ENCODE data around the gene CCDC93. TPM values are rescaled to one million over a fixed set of nuclear protein-coding genes. Genes with fewer than 3 reads are reported as not detected.

Gene CCDC93
- total RNA-seq, 4 donors from 2014 or later, result 41.6 to 450 (median 80.7) TPM

DNA sequence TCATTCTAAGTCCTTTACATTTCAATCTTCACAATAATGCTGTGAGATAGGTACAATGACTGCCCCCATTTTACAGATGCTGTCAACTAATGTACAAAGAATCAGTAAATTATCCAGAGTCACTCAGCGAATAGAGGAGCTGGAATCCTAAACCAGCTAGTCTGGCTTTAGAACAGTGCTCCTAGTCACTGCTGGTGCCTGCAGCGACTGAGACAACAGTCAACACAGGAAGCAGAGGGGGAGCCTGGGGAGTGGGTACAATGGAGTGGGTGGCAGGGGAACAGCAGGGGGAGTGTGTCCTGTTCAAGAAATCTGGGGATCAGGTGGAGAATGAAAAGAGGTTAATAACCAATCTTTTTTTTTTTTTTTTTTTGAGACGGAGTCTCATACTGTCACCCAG, 37.3 kb downstream of the CCDC93 start:
- H3K9me3 ChIP-seq, result no peaks in the 10 kb centered on the region
- DNase-seq, result no peak
- no peaks in the 10 kb centered on the region for H3K27me3 ChIP-seq
- TF ChIP-seq, protein P1, sequence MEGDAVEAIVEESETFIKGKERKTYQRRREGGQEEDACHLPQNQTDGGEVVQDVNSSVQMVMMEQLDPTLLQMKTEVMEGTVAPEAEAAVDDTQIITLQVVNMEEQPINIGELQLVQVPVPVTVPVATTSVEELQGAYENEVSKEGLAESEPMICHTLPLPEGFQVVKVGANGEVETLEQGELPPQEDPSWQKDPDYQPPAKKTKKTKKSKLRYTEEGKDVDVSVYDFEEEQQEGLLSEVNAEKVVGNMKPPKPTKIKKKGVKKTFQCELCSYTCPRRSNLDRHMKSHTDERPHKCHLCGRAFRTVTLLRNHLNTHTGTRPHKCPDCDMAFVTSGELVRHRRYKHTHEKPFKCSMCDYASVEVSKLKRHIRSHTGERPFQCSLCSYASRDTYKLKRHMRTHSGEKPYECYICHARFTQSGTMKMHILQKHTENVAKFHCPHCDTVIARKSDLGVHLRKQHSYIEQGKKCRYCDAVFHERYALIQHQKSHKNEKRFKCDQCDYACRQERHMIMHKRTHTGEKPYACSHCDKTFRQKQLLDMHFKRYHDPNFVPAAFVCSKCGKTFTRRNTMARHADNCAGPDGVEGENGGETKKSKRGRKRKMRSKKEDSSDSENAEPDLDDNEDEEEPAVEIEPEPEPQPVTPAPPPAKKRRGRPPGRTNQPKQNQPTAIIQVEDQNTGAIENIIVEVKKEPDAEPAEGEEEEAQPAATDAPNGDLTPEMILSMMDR (IDR thresholded peaks at IDR 0.05), result no peak
- no peak for TF ChIP-seq EP300 (IDR thresholded peaks at IDR 0.05; ENCODE audit: low read depth)
- TF ChIP-seq POLR2AphosphoS5 (IDR thresholded peaks at IDR 0.05), result no peak
- no peak for TF ChIP-seq POLR2A (IDR thresholded peaks at IDR 0.05)
- WGBS, 2 donors (ENCODE audit: low coverage in 1 of 2), result 92 to 95% methylated on average over 2 to 3 of the region's 3 CpGs
- no peak overlapping the region for H3K27ac ChIP-seq
- intact Hi-C loops (cut with DNase I; ENCODE audit: low total_unique reads) (no loop called here), in situ Hi-C loops (cut with MboI; ENCODE audit: low pct_ligation_motif_present in 1 of 4, low pct_unique_long_range_greater_than_20kb in 1 of 4, low sequenced_read_pairs in 3 of 4) (no loop called here)
- H3K4me3 ChIP-seq, result no peak overlapping the region
- H3K4me1 ChIP-seq, result peaks cover 0 to 7% (median 3%) of the 10 kb centered on the region in 4 donors
- H3K36me3 ChIP-seq, result peaks cover 0 to 32% (median 15%) of the 10 kb centered on the region in 4 donors

DNA sequence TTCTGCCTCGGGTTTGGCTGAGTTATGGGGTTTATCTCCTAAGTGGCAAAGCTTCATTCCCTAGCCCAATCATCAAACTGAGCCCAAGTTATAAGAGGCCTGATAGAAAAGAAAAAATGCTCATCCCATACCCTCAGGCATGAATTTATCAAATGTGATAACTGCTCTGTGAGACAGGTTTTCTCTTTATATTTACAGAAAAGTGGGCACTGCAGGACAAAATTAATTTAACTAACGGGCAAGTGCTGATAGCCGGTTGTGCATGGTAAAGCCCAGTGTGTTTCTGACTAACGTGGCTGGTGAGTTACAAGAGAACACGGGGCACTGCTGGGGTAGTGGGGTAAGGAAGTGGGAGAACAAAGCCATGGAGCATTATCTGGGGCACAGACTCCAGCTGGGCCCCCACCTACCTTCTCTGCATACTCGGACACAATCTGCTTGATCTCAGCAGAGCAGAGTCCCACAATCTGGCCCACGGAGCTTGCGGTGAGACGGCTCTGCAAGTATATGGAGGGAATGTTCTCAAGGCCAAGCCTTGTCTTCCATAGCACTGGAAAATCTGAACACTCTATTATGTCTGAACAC, 40.3 kb downstream of the CCDC93 start:
- Histone ChIP-seq H3K36me3 (peaks cover 0 to 41% (median 18%) of the 10 kb centered on the region in 4 donors), H3K9me3 (no peaks in the 10 kb centered on the region), H3K4me3 (no peak overlapping the region), H3K27me3 (no peaks in the 10 kb centered on the region), H3K27ac (no peak overlapping the region), H3K4me1 (no peaks in the 10 kb centered on the region)
- TF ChIP-seq EP300 (IDR thresholded peaks at IDR 0.05; ENCODE audit: low read depth) (no peak), POLR2A (IDR thresholded peaks at IDR 0.05) (no peak), POLR2AphosphoS5 (IDR thresholded peaks at IDR 0.05) (no peak)
- TF ChIP-seq, protein P1 (IDR thresholded peaks at IDR 0.05), result no peak
- WGBS, 2 donors (ENCODE audit: low coverage in 1 of 2), result 80 to 94% methylated on average over 1 to 9 of the region's 9 CpGs
- intact Hi-C loops (cut with DNase I; ENCODE audit: low total_unique reads) (no loop called here), in situ Hi-C loops (cut with MboI; ENCODE audit: low pct_ligation_motif_present in 1 of 4, low pct_unique_long_range_greater_than_20kb in 1 of 4, low sequenced_read_pairs in 3 of 4) (no loop called here)
- DNase-seq, result no peak

DNA sequence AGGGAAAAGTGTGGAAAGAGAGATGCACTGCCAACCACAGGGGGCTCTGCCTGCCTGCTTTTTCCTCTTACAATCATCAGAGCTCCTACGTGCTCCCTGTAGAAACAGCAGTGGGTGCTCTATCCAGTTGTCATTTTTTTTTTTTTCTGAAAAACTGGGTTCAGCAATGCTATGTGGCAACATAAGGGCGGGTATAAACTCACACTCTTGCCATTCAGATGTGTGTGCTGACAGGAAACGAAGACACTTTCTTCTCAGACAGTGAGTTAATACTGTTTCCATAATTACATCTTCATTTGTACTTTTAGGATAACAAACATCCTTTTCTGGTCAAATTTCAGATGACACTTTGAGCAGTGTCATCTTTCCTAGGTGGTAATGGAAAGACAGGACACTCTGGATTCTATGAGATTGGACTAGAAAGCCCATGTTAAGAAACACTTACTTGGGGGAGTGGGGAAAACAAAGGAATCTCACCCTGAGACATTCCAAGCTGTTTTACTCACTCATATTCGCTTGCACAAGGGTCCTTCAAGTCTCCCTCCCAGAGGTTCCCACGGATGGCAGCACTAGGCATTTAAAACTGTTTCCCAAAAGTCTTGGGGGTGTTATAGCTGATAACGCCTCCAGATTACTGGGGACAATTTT, 41.3 kb downstream of the CCDC93 start:
- H3K9me3 ChIP-seq, result no peaks in the 10 kb centered on the region
- TF ChIP-seq EP300 (IDR thresholded peaks at IDR 0.05; ENCODE audit: low read depth) (no peak), POLR2A (IDR thresholded peaks at IDR 0.05) (no peak), POLR2AphosphoS5 (IDR thresholded peaks at IDR 0.05) (no peak)
- TF ChIP-seq, protein P1 (IDR thresholded peaks at IDR 0.05), result no peak
- peaks cover 0 to 41% (median 18%) of the 10 kb centered on the region in 4 donors for H3K36me3 ChIP-seq
- H3K4me3 ChIP-seq, result no peak overlapping the region
- DNase-seq, result no peak
- H3K27me3 ChIP-seq, result no peaks in the 10 kb centered on the region
- intact Hi-C loops (cut with DNase I; ENCODE audit: low total_unique reads) (no loop called here), in situ Hi-C loops (cut with MboI; ENCODE audit: low pct_ligation_motif_present in 1 of 4, low pct_unique_long_range_greater_than_20kb in 1 of 4, low sequenced_read_pairs in 3 of 4) (no loop called here)
- 84% methylated on average over 5 to 6 of the region's 6 CpGs for WGBS, 2 donors (ENCODE audit: low coverage in 1 of 2)
- no peak overlapping the region for H3K27ac ChIP-seq
- no peaks in the 10 kb centered on the region for H3K4me1 ChIP-seq

DNA sequence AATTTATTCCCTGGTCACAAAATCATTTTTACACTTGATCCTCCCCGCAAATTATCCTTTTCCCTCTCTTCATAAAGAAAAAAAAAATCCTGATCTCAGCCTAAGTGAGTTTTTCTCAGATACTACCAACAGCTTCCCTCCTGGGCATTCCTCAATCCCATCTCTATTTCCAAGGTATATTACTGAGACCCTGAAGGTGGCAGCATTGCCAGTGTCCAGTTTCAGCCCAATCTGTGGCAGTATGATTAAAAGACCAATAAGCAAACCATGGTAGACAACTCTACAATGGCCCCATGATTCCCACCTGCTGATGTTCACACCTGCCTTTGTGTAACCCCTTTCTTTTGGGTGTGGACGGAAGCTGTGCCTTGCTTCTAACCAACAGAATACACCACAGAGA, 45.1 kb downstream of the CCDC93 start:
- H3K9me3 ChIP-seq, result no peaks in the 10 kb centered on the region
- peaks cover 0 to 30% (median 14%) of the 10 kb centered on the region in 4 donors for H3K36me3 ChIP-seq
- TF ChIP-seq POLR2A (IDR thresholded peaks at IDR 0.05), result no peak
- TF ChIP-seq POLR2AphosphoS5 (IDR thresholded peaks at IDR 0.05), result no peak
- TF ChIP-seq, protein P1 (IDR thresholded peaks at IDR 0.05), result no peak
- TF ChIP-seq EP300 (IDR thresholded peaks at IDR 0.05; ENCODE audit: low read depth), result no peak
- no peak overlapping the region for H3K4me3 ChIP-seq
- WGBS, 2 donors (ENCODE audit: low coverage in 1 of 2), result 76 to 95% methylated on average over 2 of the region's 2 CpGs
- no peaks in the 10 kb centered on the region for H3K4me1 ChIP-seq
- intact Hi-C loops (cut with DNase I; ENCODE audit: low total_unique reads) (no loop called here), in situ Hi-C loops (cut with MboI; ENCODE audit: low pct_ligation_motif_present in 1 of 4, low pct_unique_long_range_greater_than_20kb in 1 of 4, low sequenced_read_pairs in 3 of 4) (no loop called here)
- no peak overlapping the region for H3K27ac ChIP-seq
- DNase-seq, result no peak
- H3K27me3 ChIP-seq, result no peaks in the 10 kb centered on the region
